ENCODE results near the gene RGL1.

RGL1 gene

GRCh38 chr1:183831311-183831710, 26.4 kb downstream of the RGL1 start:
- H4K20me1 ChIP-seq, result peaks cover 32% of the 10 kb centered on the region
- peaks cover 49% of the 10 kb centered on the region for H3K36me3 ChIP-seq
- H3K27ac ChIP-seq, result no peak overlapping the region
- H3K4me2 ChIP-seq, result no peak overlapping the region
- peaks cover 7% of the 10 kb centered on the region; the same call in 1 of the 2 replicates for H3K4me1 ChIP-seq
- H3K9me3 ChIP-seq, result peaks cover 4% of the 10 kb centered on the region; the same call in 1 of the 2 replicates
- TF ChIP-seq Cebpa-rat (IDR thresholded peaks at IDR 0.05), result no peak
- H3K4me3 ChIP-seq, result no peak overlapping the region
- no peak overlapping the region for H3K9ac ChIP-seq
- no peaks in the 10 kb centered on the region for H3K27me3 ChIP-seq

GRCh38 chr1:183832459-183832858, 27.5 kb downstream of the RGL1 start:
- Histone ChIP-seq H3K4me3 (no peak overlapping the region), H3K27ac (no peak overlapping the region), H3K4me1 (peaks cover 7% of the 10 kb centered on the region; the same call in 1 of the 2 replicates), H3K36me3 (peaks cover 51% of the 10 kb centered on the region), H4K20me1 (peaks cover 33% of the 10 kb centered on the region), H3K9ac (no peak overlapping the region), H3K4me2 (no peak overlapping the region), H3K27me3 (no peaks in the 10 kb centered on the region), H3K9me3 (peaks cover 4% of the 10 kb centered on the region; the same call in 1 of the 2 replicates)
- no peak for TF ChIP-seq Cebpa-rat (IDR thresholded peaks at IDR 0.05)

GRCh38 chr1:183834568-183834967, 29.6 kb downstream of the RGL1 start:
- Histone ChIP-seq H3K36me3 (peaks cover 61% of the 10 kb centered on the region), H3K9me3 (peaks cover 17% of the 10 kb centered on the region; the same call in 1 of the 2 replicates), H3K4me3 (no peak overlapping the region), H3K4me1 (peaks cover 19% of the 10 kb centered on the region; the same call in 1 of the 2 replicates), H3K9ac (no peak overlapping the region), H3K27me3 (no peaks in the 10 kb centered on the region), H3K27ac (no peak overlapping the region), H3K4me2 (no peak overlapping the region), H4K20me1 (peaks cover 24% of the 10 kb centered on the region)
- no peak for TF ChIP-seq Cebpa-rat (IDR thresholded peaks at IDR 0.05)

GRCh38 chr1:183836598-183836997, 31.7 kb downstream of the RGL1 start:
- Histone ChIP-seq H4K20me1 (peaks cover 18% of the 10 kb centered on the region), H3K4me1 (peaks cover 30% of the 10 kb centered on the region), H3K9me3 (peaks cover 18% of the 10 kb centered on the region; the same call in 1 of the 2 replicates), H3K9ac (no peak overlapping the region), H3K4me3 (no peak overlapping the region), H3K27me3 (no peaks in the 10 kb centered on the region), H3K27ac (no peak overlapping the region), H3K36me3 (peaks cover 71% of the 10 kb centered on the region), H3K4me2 (no peak overlapping the region)
- TF ChIP-seq Cebpa-rat (IDR thresholded peaks at IDR 0.05), result no peak

- Histone ChIP-seq H3K4me3 (no peak overlapping the region), H3K27me3 (no peaks in the 10 kb centered on the region), H3K9me3 (peaks cover 18% of the 10 kb centered on the region; the same call in 1 of the 2 replicates), H3K9ac (no peak overlapping the region), H4K20me1 (peaks cover 18% of the 10 kb centered on the region), H3K27ac (no peak overlapping the region), H3K36me3 (peaks cover 71% of the 10 kb centered on the region), H3K4me1 (peaks cover 33% of the 10 kb centered on the region), H3K4me2 (no peak overlapping the region)
- TF ChIP-seq Cebpa-rat (IDR thresholded peaks at IDR 0.05), result no peak
These were observed 32.1 kb downstream of the RGL1 start for GRCh38 chr1:183837062-183837461.

- Histone ChIP-seq H3K36me3 (peaks cover 65% of the 10 kb centered on the region), H3K9ac (no peak overlapping the region), H3K27me3 (no peaks in the 10 kb centered on the region), H3K4me1 (peaks cover 37% of the 10 kb centered on the region), H3K27ac (no peak overlapping the region), H3K4me2 (no peak overlapping the region), H3K4me3 (no peak overlapping the region), H4K20me1 (peaks cover 14% of the 10 kb centered on the region), H3K9me3 (peaks cover 18% of the 10 kb centered on the region; the same call in 1 of the 2 replicates)
- no peak for TF ChIP-seq Cebpa-rat (IDR thresholded peaks at IDR 0.05)
These were observed 33.3 kb downstream of the RGL1 start for GRCh38 chr1:183838221-183838620.

GRCh38 chr1:183840140-183840539, 35.2 kb downstream of the RGL1 start:
- Histone ChIP-seq H3K4me1 (peaks cover 56% of the 10 kb centered on the region), H4K20me1 (peaks cover 13% of the 10 kb centered on the region; the same call in 1 of the 2 replicates), H3K9ac (no peak overlapping the region), H3K9me3 (peaks cover 14% of the 10 kb centered on the region; the same call in 1 of the 2 replicates), H3K4me3 (no peak overlapping the region), H3K4me2 (no peak overlapping the region), H3K27me3 (no peaks in the 10 kb centered on the region), H3K36me3 (peaks cover 51% of the 10 kb centered on the region), H3K27ac (peak overlapping the region; percentile 47)
- no peak for TF ChIP-seq Cebpa-rat (IDR thresholded peaks at IDR 0.05)

- peak overlapping the region; percentile 89 for H3K4me2 ChIP-seq
- peaks cover 14% of the 10 kb centered on the region; the same call in 1 of the 2 replicates for H3K9me3 ChIP-seq
- H3K36me3 ChIP-seq, result peaks cover 45% of the 10 kb centered on the region
- TF ChIP-seq Cebpa-rat (IDR thresholded peaks at IDR 0.05), result no peak
- peak overlapping the region; percentile 51; the same call in 1 of the 2 replicates for H3K9ac ChIP-seq
- H3K4me1 ChIP-seq, result peaks cover 63% of the 10 kb centered on the region
- H3K27ac ChIP-seq, result peak overlapping the region; percentile 78
- H3K4me3 ChIP-seq, result peak overlapping the region; percentile 53; the same call in 1 of the 2 replicates
- H3K27me3 ChIP-seq, result no peaks in the 10 kb centered on the region
- peaks cover 11% of the 10 kb centered on the region; the same call in 1 of the 2 replicates for H4K20me1 ChIP-seq
These were observed 36.6 kb downstream of the RGL1 start for GRCh38 chr1:183841550-183841949.

GRCh38 chr1:183841950-183842794, 37.3 kb downstream of the RGL1 start:
- Histone ChIP-seq H4K20me1 (peaks cover 5% of the 10 kb centered on the region; the same call in 1 of the 2 replicates), H3K9me3 (peaks cover 14% of the 10 kb centered on the region; the same call in 1 of the 2 replicates), H3K27me3 (no peaks in the 10 kb centered on the region), H3K4me2 (peak overlapping the region; percentile 89), H3K4me3 (peak overlapping the region; percentile 53), H3K9ac (peak overlapping the region; percentile 51), H3K27ac (peak overlapping the region; percentile 78), H3K36me3 (peaks cover 45% of the 10 kb centered on the region), H3K4me1 (peaks cover 63% of the 10 kb centered on the region)
- no peak for TF ChIP-seq Cebpa-rat (IDR thresholded peaks at IDR 0.05)

GRCh38 chr1:183842795-183843144, 37.9 kb downstream of the RGL1 start:
- peaks cover 14% of the 10 kb centered on the region; the same call in 1 of the 2 replicates for H3K9me3 ChIP-seq
- H3K27me3 ChIP-seq, result no peaks in the 10 kb centered on the region
- peaks cover 5% of the 10 kb centered on the region; the same call in 1 of the 2 replicates for H4K20me1 ChIP-seq
- peaks cover 61% of the 10 kb centered on the region for H3K4me1 ChIP-seq
- peak overlapping the region; percentile 78 for H3K27ac ChIP-seq
- H3K36me3 ChIP-seq, result peaks cover 45% of the 10 kb centered on the region
- peak overlapping the region; percentile 51 for H3K9ac ChIP-seq
- peak overlapping the region; percentile 53 for H3K4me3 ChIP-seq
- peak overlapping the region; percentile 89 for H3K4me2 ChIP-seq
- TF ChIP-seq Cebpa-rat (IDR thresholded peaks at IDR 0.05), result no peak

Data from BLaER1 (cell line).